ENCODE measurements around the gene B4GALNT3.

- TF ChIP-seq TAF1 (IDR thresholded peaks at IDR 0.05; ENCODE audit: borderline replicate concordance, insufficient read depth, low read length) = no peak
- TF ChIP-seq POLR2AphosphoS5 (IDR thresholded peaks at IDR 0.05; ENCODE audit: low read depth, low read length) = no peak
These were observed 125.6 kb downstream of the B4GALNT3 start for GRCh38 chr12:585062-586061.

All from PFSK-1 (cell line).